ENCODE data around the gene SERINC5.

The SERINC5 gene

GRCh38 chr5:80077051-80077714 lies 178.7 kb downstream of the SERINC5 start:
- TF ChIP-seq MAX (IDR thresholded peaks at IDR 0.05; ENCODE audit: low read depth, low read length) (no peak), CTCF (IDR thresholded peaks at IDR 0.05; ENCODE audit: low read depth, low read length) (no peak), POLR2A (IDR thresholded peaks at IDR 0.05; ENCODE audit: extremely low read depth, insufficient read length) (no peak), MYC (IDR thresholded peaks at IDR 0.05; ENCODE audit: low read depth, low read length) (no peak)
- no peak for DNase-seq (ENCODE audit: low read depth)
- H3K4me3 ChIP-seq (ENCODE audit: low read depth, low read length) = no peak overlapping the region

- peak; percentile 35 for DNase-seq (ENCODE audit: low read depth)
- TF ChIP-seq POLR2A (IDR thresholded peaks at IDR 0.05; ENCODE audit: extremely low read depth, insufficient read length) = no peak
- no peak for TF ChIP-seq CTCF (IDR thresholded peaks at IDR 0.05; ENCODE audit: low read depth, low read length)
- TF ChIP-seq MYC (IDR thresholded peaks at IDR 0.05; ENCODE audit: low read depth, low read length) = no peak
- no peak for TF ChIP-seq MAX (IDR thresholded peaks at IDR 0.05; ENCODE audit: low read depth, low read length)
- H3K4me3 ChIP-seq (ENCODE audit: low read depth, low read length) = no peak overlapping the region
These were observed 179.5 kb downstream of the SERINC5 start for GRCh38 chr5:80076131-80077050.

GRCh38 chr5:80072103-80073073 lies 183.5 kb downstream of the SERINC5 start:
- DNase-seq (ENCODE audit: low read depth) = peak; percentile 27
- TF ChIP-seq POLR2A (IDR thresholded peaks at IDR 0.05; ENCODE audit: extremely low read depth, insufficient read length) (no peak), MYC (IDR thresholded peaks at IDR 0.05; ENCODE audit: low read depth, low read length) (no peak), CTCF (IDR thresholded peaks at IDR 0.05; ENCODE audit: low read depth, low read length) (no peak), MAX (IDR thresholded peaks at IDR 0.05; ENCODE audit: low read depth, low read length) (no peak)

GRCh38 chr5:80071510-80072021 lies 184.3 kb downstream of the SERINC5 start:
- H3K4me3 ChIP-seq (ENCODE audit: low read depth, low read length) = no peak overlapping the region
- no peak for DNase-seq (ENCODE audit: low read depth)
- no peak for TF ChIP-seq CTCF (IDR thresholded peaks at IDR 0.05; ENCODE audit: low read depth, low read length)
- TF ChIP-seq POLR2A (IDR thresholded peaks at IDR 0.05; ENCODE audit: extremely low read depth, insufficient read length) = no peak
- TF ChIP-seq MAX (IDR thresholded peaks at IDR 0.05; ENCODE audit: low read depth, low read length) = no peak
- no peak for TF ChIP-seq MYC (IDR thresholded peaks at IDR 0.05; ENCODE audit: low read depth, low read length)

More at GRCh38 chr5:80072103-80073073, 183.5 kb downstream of the SERINC5 start:
- H3K4me3 ChIP-seq (ENCODE audit: low read depth, low read length) = no peak overlapping the region

All from NB4 (cell line).